Epithelial cell of esophagus (primary cell): ENCODE results near the gene BAIAP3.

Experiments
- DNase-seq: peaks from one replicate; pipeline ENCODE4 v3.0.0; 2010; ENCODE audit warnings: low read depth
- H3K4me3 ChIP-seq: 2 replicates; pipeline ENCODE4 v1.5.1; 2011; ENCODE audit warnings: mild to moderate bottlenecking, low read length, control low read depth
- CTCF ChIP-seq: IDR thresholded peaks from 2 replicates; pipeline ENCODE4 v1.5.1; 2011; ENCODE audit warnings: low read depth, mild to moderate bottlenecking, low read length, control low read depth, inconsistent platforms; ENCODE audit not compliant: insufficient read depth; ENCODE audit errors: missing control alignments

The BAIAP3 gene

GRCh38 chr16:1383556-1383955 lies 50.1 kb downstream of the BAIAP3 start:
- no peak for DNase-seq
- no peak for TF ChIP-seq CTCF
- no peak overlapping the region for H3K4me3 ChIP-seq

- no peak overlapping the region for H3K4me3 ChIP-seq
- DNase-seq: no peak
- no peak for TF ChIP-seq CTCF
Observed at GRCh38 chr16:1385232-1385631, 51.8 kb downstream of the BAIAP3 start.

GRCh38 chr16:1387331-1387730 lies 53.9 kb downstream of the BAIAP3 start:
- DNase-seq: no peak
- no peak for TF ChIP-seq CTCF
- no peak overlapping the region for H3K4me3 ChIP-seq

GRCh38 chr16:1389762-1390161 lies 56.3 kb downstream of the BAIAP3 start:
- no peak for DNase-seq
- no peak overlapping the region for H3K4me3 ChIP-seq
- no peak for TF ChIP-seq CTCF

- no peak overlapping the region for H3K4me3 ChIP-seq
- no peak for DNase-seq
- no peak for TF ChIP-seq CTCF
Observed at GRCh38 chr16:1390239-1390779, 56.9 kb downstream of the BAIAP3 start.

- no peak for TF ChIP-seq CTCF
- no peak for DNase-seq
- H3K4me3 ChIP-seq: no peak overlapping the region
Observed at GRCh38 chr16:1392826-1393225, 59.4 kb downstream of the BAIAP3 start.

GRCh38 chr16:1393613-1394176 lies 60.2 kb downstream of the BAIAP3 start:
- TF ChIP-seq CTCF: no peak
- no peak overlapping the region for H3K4me3 ChIP-seq
- DNase-seq: no peak
